ENCODE data around the gene HS3ST5.

The HS3ST5 gene

GRCh38 chr6:114342826-114343781 is at the start of gene HS3ST5:
Gene HS3ST5 (minus strand): TSS chr6:114343023. CDS start chr6:114062845, 280,178 bp downstream.
- DNase-seq (ENCODE audit: low read depth) = no peak

GRCh38 chr6:114390176-114390575 is 47.4 kb upstream of the HS3ST5 start:
- no peak for DNase-seq (ENCODE audit: low read depth)

GRCh38 chr6:114389111-114389510 is 46.3 kb upstream of the HS3ST5 start:
- DNase-seq (ENCODE audit: low read depth) = no peak

- DNase-seq (ENCODE audit: low read depth) = no peak
Measured at GRCh38 chr6:114382406-114382805, 39.6 kb upstream of the HS3ST5 start.

GRCh38 chr6:114377881-114378280 is 35.1 kb upstream of the HS3ST5 start:
- DNase-seq (ENCODE audit: low read depth) = no peak

GRCh38 chr6:114376611-114377175 is 33.9 kb upstream of the HS3ST5 start:
- no peak for DNase-seq (ENCODE audit: low read depth)

GRCh38 chr6:114375541-114376192 is 32.8 kb upstream of the HS3ST5 start:
- no peak for DNase-seq (ENCODE audit: low read depth)

GRCh38 chr6:114367315-114367961 is 24.6 kb upstream of the HS3ST5 start:
- no peak for DNase-seq (ENCODE audit: low read depth)

GRCh38 chr6:114366899-114367298 is 24.1 kb upstream of the HS3ST5 start:
- no peak for DNase-seq (ENCODE audit: low read depth)

GRCh38 chr6:114364301-114364700 is 21.5 kb upstream of the HS3ST5 start:
- no peak for DNase-seq (ENCODE audit: low read depth)

GRCh38 chr6:114362957-114363356 is 20.1 kb upstream of the HS3ST5 start:
- DNase-seq (ENCODE audit: low read depth) = no peak

GRCh38 chr6:114362396-114362795 is 19.6 kb upstream of the HS3ST5 start:
- DNase-seq (ENCODE audit: low read depth) = no peak

- DNase-seq (ENCODE audit: low read depth) = no peak
Measured at GRCh38 chr6:114361036-114361435, 18.2 kb upstream of the HS3ST5 start.

- DNase-seq (ENCODE audit: low read depth) = no peak
Measured at GRCh38 chr6:114355300-114355699, 12.5 kb upstream of the HS3ST5 start.

- DNase-seq (ENCODE audit: low read depth) = no peak
Measured at GRCh38 chr6:114354482-114354881, 11.7 kb upstream of the HS3ST5 start.

GRCh38 chr6:114346451-114346850 is 3.6 kb upstream of the HS3ST5 start:
- no peak for DNase-seq (ENCODE audit: low read depth)

GRCh38 chr6:114344971-114345275 is 2.1 kb upstream of the HS3ST5 start:
- DNase-seq (ENCODE audit: low read depth) = no peak

GRCh38 chr6:114344246-114344970 is 1.6 kb upstream of the HS3ST5 start:
- DNase-seq (ENCODE audit: low read depth) = no peak

GRCh38 chr6:114343782-114344144 is 940 bp upstream of the HS3ST5 start:
- no peak for DNase-seq (ENCODE audit: low read depth)

GRCh38 chr6:114342086-114342825 is 567 bp downstream of the HS3ST5 start:
- no peak for DNase-seq (ENCODE audit: low read depth)

- DNase-seq (ENCODE audit: low read depth) = no peak
Measured at GRCh38 chr6:114339706-114340105, 3.1 kb downstream of the HS3ST5 start.
